Muscle layer of duodenum (tissue), 2 donors: Measurements from ENCODE around the gene CLRN1.

Source experiments
- H3K27ac ChIP-seq: one replicate; pipeline ENCODE4 v1.7.0; 2013; ENCODE audit warnings: mild to moderate bottlenecking, low read length
- H3K27me3 ChIP-seq: one replicate; pipeline ENCODE4 v1.7.0; 2013; ENCODE audit warnings: low read depth, mild to moderate bottlenecking, control low read depth, low read length
- H3K36me3 ChIP-seq, 2 donors: one replicate each; pipeline ENCODE4 v1.7.0; 2013; ENCODE audit warnings: low read length in 2 of 2, control low read depth in 1 of 2, mild to moderate bottlenecking in 1 of 2; ENCODE audit not compliant: insufficient read depth in 2 of 2, control insufficient read depth in 1 of 2
- H3K4me1 ChIP-seq, 2 donors: one replicate each; pipeline ENCODE4 v1.7.0; 2013; ENCODE audit warnings: low read length in 2 of 2, mild to moderate bottlenecking in 2 of 2, control low read depth in 1 of 2, moderate library complexity in 1 of 2; ENCODE audit not compliant: insufficient read depth in 2 of 2, control insufficient read depth in 1 of 2
- H3K4me3 ChIP-seq, 2 donors: one replicate each; pipeline ENCODE4 v1.7.0; 2013; ENCODE audit warnings: low read length in 2 of 2, low read depth in 1 of 2, mild to moderate bottlenecking in 1 of 2
- H3K9me3 ChIP-seq, 2 donors: one replicate each; pipeline ENCODE4 v1.7.0; 2013; ENCODE audit warnings: low read length in 2 of 2, control low read depth in 1 of 2, mild to moderate bottlenecking in 1 of 2; ENCODE audit not compliant: control insufficient read depth in 1 of 2
- donor health status: healthy.

CLRN1 gene

DNA sequence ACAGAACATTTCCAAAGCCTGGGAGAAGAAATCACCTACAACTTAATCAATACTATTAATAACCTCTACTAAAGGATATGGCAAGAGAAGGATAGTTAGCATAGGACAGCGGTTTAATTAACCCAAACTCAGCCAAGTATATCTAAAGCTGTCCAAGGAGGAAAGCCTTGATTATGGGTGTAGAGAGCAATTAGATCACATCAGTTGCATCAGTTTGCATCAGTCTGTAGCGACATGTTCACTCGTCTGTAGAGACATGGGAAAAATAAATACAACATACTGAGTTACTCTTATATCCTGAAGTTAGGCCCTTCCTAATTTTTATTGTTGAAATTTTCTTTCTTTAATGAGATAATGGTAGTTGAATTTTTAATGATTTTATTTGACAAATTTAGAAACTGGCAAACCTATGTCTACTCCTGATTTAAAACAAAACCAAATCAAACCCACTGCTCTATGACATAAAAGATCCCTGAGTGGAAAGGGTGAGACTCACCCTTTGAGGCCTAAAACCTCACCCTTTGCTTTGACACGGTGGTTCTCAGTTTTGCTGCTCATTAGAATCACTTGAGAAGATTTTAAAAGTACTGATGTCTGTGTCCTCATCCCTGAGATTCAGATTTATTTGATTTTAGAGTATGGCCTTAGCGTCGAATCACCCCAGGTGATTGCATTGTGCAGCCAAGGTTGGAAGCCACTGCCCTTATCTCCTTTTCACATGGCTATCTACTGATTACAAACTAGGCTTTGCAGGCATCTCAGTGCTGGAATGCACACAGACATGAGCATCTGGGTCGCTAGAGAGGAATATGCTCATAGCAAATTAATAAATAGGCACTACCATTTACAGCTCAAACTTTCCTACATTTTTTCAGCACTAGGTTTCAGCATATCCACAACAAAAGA is 2.8 kb upstream of the CLRN1 start:
- Histone ChIP-seq H3K9me3 (no peaks in the 10 kb centered on the region), H3K4me1 (no peaks in the 10 kb centered on the region), H3K4me3 (no peak overlapping the region), H3K27me3 (no peaks in the 10 kb centered on the region), H3K27ac (no peak overlapping the region), H3K36me3 (no peaks in the 10 kb centered on the region)

DNA sequence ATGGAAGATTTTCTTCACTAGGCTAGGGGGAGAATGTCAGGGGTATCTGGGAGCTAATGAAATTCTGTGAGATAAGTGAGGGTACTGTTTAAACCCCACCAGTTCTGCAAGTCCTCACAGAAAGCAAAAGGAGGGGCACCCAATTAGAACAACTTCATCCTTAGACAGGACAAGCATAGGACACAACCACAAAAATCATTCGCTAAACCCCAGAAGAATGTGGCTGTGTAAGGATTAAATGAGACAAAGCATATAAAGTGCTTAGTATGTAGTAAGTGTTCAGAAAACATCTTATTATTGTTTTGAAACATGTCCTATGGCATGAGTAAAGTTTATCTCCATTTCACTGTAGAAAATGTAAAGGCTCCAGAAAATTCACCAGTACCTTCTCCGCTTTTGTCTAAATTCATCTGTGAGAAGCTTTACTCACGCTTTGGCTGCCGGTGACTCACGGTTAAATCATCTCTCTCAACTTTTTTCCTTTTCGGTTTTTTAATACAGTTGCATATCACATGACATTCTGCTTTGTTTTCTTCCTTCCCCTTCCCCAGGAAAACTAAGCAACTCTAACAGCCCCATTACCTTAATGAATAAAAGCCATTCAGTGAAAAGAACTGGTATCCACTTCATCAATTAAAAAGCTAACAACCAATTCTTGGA is 1.7 kb downstream of the CLRN1 start:
- no peaks in the 10 kb centered on the region for H3K9me3 ChIP-seq
- H3K36me3 ChIP-seq: no peaks in the 10 kb centered on the region

GRCh38 chr3:150968341-150969035 is 4.0 kb downstream of the CLRN1 start:
- Histone ChIP-seq H3K4me1 (no peaks in the 10 kb centered on the region), H3K36me3 (no peaks in the 10 kb centered on the region), H3K27ac (no peak overlapping the region), H3K27me3 (no peaks in the 10 kb centered on the region), H3K9me3 (no peaks in the 10 kb centered on the region), H3K4me3 (no peak overlapping the region)

More for the DNA sequence above, 1.7 kb downstream of the CLRN1 start:
- no peak overlapping the region for H3K27ac ChIP-seq
- no peaks in the 10 kb centered on the region for H3K27me3 ChIP-seq
- no peaks in the 10 kb centered on the region for H3K4me1 ChIP-seq
- no peak overlapping the region for H3K4me3 ChIP-seq

GRCh38 chr3:150965436-150965835 is 7.1 kb downstream of the CLRN1 start:
- Histone ChIP-seq H3K4me1 (no peaks in the 10 kb centered on the region), H3K27ac (no peak overlapping the region), H3K4me3 (no peak overlapping the region), H3K9me3 (no peaks in the 10 kb centered on the region), H3K27me3 (no peaks in the 10 kb centered on the region), H3K36me3 (no peaks in the 10 kb centered on the region)

- Histone ChIP-seq H3K27ac (no peak overlapping the region), H3K27me3 (no peaks in the 10 kb centered on the region), H3K9me3 (no peaks in the 10 kb centered on the region), H3K36me3 (no peaks in the 10 kb centered on the region), H3K4me1 (no peaks in the 10 kb centered on the region), H3K4me3 (no peak overlapping the region)
Measured at GRCh38 chr3:150961949-150962348, 10.6 kb downstream of the CLRN1 start.

- Histone ChIP-seq H3K9me3 (no peaks in the 10 kb centered on the region), H3K36me3 (no peaks in the 10 kb centered on the region), H3K27ac (no peak overlapping the region), H3K27me3 (no peaks in the 10 kb centered on the region), H3K4me1 (no peaks in the 10 kb centered on the region), H3K4me3 (no peak overlapping the region)
Measured at GRCh38 chr3:150960708-150961684, 11.5 kb downstream of the CLRN1 start.

GRCh38 chr3:150958683-150959082 is 13.8 kb downstream of the CLRN1 start:
- H3K27me3 ChIP-seq: no peaks in the 10 kb centered on the region

GRCh38 chr3:150956376-150956775 is 16.2 kb downstream of the CLRN1 start:
- Histone ChIP-seq H3K4me1 (no peaks in the 10 kb centered on the region), H3K4me3 (no peak overlapping the region), H3K9me3 (no peaks in the 10 kb centered on the region), H3K27me3 (no peaks in the 10 kb centered on the region), H3K27ac (no peak overlapping the region), H3K36me3 (no peaks in the 10 kb centered on the region)

More at GRCh38 chr3:150958683-150959082, 13.8 kb downstream of the CLRN1 start:
- Histone ChIP-seq H3K4me1 (no peaks in the 10 kb centered on the region), H3K9me3 (no peaks in the 10 kb centered on the region), H3K27ac (no peak overlapping the region), H3K36me3 (no peaks in the 10 kb centered on the region), H3K4me3 (no peak overlapping the region)

GRCh38 chr3:150951923-150952322 is 20.6 kb downstream of the CLRN1 start:
- no peak overlapping the region for H3K27ac ChIP-seq
- H3K4me3 ChIP-seq: no peak overlapping the region
- H3K4me1 ChIP-seq: no peaks in the 10 kb centered on the region
- no peaks in the 10 kb centered on the region for H3K9me3 ChIP-seq
- H3K27me3 ChIP-seq: no peaks in the 10 kb centered on the region
- no peaks in the 10 kb centered on the region for H3K36me3 ChIP-seq

DNA sequence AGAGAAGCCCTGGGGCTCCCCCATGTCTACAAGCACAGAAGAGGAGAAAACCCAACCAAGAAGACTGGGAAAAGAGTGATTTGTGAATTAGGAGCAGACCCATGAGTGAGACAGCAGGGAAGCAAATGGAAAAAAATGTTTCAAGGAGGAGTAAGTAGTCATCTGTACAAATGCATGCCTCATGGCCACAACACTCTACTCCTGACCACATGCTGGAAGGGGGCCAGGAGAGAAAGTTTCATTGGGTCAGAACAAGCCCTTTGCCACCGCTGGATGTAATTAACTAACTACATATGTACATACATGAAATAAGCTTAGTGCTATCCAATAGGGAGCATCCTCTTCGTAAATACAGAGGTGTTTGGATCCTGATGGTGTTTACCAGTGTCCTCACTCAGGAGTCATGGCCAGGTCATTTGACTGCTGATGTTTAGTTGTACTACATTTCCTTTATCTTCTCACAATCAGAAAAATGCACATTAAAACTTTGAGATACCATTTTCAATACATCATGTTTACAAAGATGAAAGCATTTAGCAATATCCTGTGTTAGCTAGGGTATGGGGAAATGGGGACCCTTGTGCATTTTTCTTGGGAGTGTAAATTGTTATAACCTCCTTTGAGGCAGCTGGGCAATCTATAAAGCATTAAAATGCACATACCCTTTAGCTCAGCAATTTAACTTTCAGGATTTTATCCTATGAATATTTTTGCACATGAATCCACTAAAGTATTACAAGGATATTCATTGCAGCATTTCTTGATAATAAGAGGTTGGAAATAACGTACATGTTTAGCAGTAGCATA is 27.1 kb downstream of the CLRN1 start:
- no peak overlapping the region for H3K4me3 ChIP-seq
- no peaks in the 10 kb centered on the region for H3K4me1 ChIP-seq
- no peaks in the 10 kb centered on the region for H3K9me3 ChIP-seq
- H3K27me3 ChIP-seq: no peaks in the 10 kb centered on the region
- H3K27ac ChIP-seq: no peak overlapping the region
- H3K36me3 ChIP-seq: no peaks in the 10 kb centered on the region
